OCI-LY3 (cell line): ENCODE measurements around the gene SLC10A6.

ENCODE experiments used
- H2AFZ ChIP-seq: fragments of 200-600, 300-600 bp; shearing (Covaris generic); 2 replicates; pipeline ENCODE4 v1.6.0; 2014; ENCODE audit warnings: antibody characterized with exemption, low read depth, low read length
- H3K27ac ChIP-seq: fragments of 200-600, 300-600 bp; sonication (generic); 2 replicates; pipeline ENCODE4 v1.5.1; 2014; ENCODE audit warnings: mild to moderate bottlenecking, low read length, moderate library complexity, mixed read lengths
- H3K27me3 ChIP-seq: fragments of 200-600, 300-600 bp; sonication (generic); 2 replicates; pipeline ENCODE4 v1.6.1; 2014; ENCODE audit warnings: low read depth, low read length, mixed read lengths
- H3K36me3 ChIP-seq: fragments of 200-600, 300-600 bp; sonication (generic); replicated peaks from 2 replicates; pipeline ENCODE3; 2014; ENCODE audit warnings: low read depth, low read length, mixed read lengths
- H3K4me1 ChIP-seq: fragments of 300-600, 200-600 bp; sonication (generic); 2 replicates; pipeline ENCODE4 v1.6.1; 2014; ENCODE audit warnings: low read length, mixed read lengths
- H3K4me2 ChIP-seq: fragments of 200-600, 300-600 bp; sonication (generic); 2 replicates; pipeline ENCODE4 v1.6.1; 2014; ENCODE audit warnings: low read length, mixed read lengths
- H3K4me3 ChIP-seq: fragments of 300-600, 200-600 bp; sonication (generic); 2 replicates; pipeline ENCODE4 v1.5.1; 2014; ENCODE audit warnings: antibody characterized with exemption, mild to moderate bottlenecking, low read length, moderate library complexity
- H3K79me2 ChIP-seq: fragments of 300-600, 200-600 bp; shearing (Covaris generic); 2 replicates; pipeline ENCODE4 v1.6.1; 2014; ENCODE audit warnings: mild to moderate bottlenecking, low read length, mixed read lengths
- H3K9ac ChIP-seq: fragments of 300-600, 200-600 bp; shearing (Covaris generic); 2 replicates; pipeline ENCODE4 v1.6.0; 2014; ENCODE audit warnings: mild to moderate bottlenecking, low read length, moderate library complexity
- H3K9me3 ChIP-seq: fragments of 200-600, 300-600 bp; shearing (Covaris generic); 2 replicates; pipeline ENCODE4 v1.6.1; 2014; ENCODE audit warnings: low read length, mixed read lengths; ENCODE audit not compliant: insufficient read depth
- H4K20me1 ChIP-seq: fragments of 200-600, 300-600 bp; sonication (generic); 2 replicates; pipeline ENCODE4 v1.6.1; 2016; ENCODE audit warnings: low read length, mixed read lengths; ENCODE audit not compliant: insufficient read depth
- EZH2phosphoT487 ChIP-seq: fragments of 200-600 bp; shearing (Covaris generic); IDR thresholded peaks from 2 replicates; pipeline ENCODE4 v1.6.1; 2018; ENCODE audit warnings: antibody characterized with exemption, mixed run types, low read depth
- TF ChIP-seq, protein P1 (sequence below): fragments of 200-600, 300-600 bp; sonication (generic); IDR thresholded peaks from 2 replicates; pipeline ENCODE4 v1.5.1; 2014; ENCODE audit warnings: antibody characterized with exemption, low read length, low read depth

SLC10A6 gene

GRCh38 chr4:86831262-86832130 is 17.7 kb downstream of the SLC10A6 start:
- no peaks in the 10 kb centered on the region for H3K79me2 ChIP-seq
- no peaks in the 10 kb centered on the region for H4K20me1 ChIP-seq
- H3K4me1 ChIP-seq, result peaks cover 2% of the 10 kb centered on the region; the same call in 1 of the 2 replicates
- no peak overlapping the region for H3K27ac ChIP-seq
- H3K4me2 ChIP-seq, result no peak overlapping the region
- H3K36me3 ChIP-seq, result no peaks in the 10 kb centered on the region
- no peak overlapping the region for H2AFZ ChIP-seq
- TF ChIP-seq EZH2phosphoT487, result no peak
- TF ChIP-seq, protein P1, sequence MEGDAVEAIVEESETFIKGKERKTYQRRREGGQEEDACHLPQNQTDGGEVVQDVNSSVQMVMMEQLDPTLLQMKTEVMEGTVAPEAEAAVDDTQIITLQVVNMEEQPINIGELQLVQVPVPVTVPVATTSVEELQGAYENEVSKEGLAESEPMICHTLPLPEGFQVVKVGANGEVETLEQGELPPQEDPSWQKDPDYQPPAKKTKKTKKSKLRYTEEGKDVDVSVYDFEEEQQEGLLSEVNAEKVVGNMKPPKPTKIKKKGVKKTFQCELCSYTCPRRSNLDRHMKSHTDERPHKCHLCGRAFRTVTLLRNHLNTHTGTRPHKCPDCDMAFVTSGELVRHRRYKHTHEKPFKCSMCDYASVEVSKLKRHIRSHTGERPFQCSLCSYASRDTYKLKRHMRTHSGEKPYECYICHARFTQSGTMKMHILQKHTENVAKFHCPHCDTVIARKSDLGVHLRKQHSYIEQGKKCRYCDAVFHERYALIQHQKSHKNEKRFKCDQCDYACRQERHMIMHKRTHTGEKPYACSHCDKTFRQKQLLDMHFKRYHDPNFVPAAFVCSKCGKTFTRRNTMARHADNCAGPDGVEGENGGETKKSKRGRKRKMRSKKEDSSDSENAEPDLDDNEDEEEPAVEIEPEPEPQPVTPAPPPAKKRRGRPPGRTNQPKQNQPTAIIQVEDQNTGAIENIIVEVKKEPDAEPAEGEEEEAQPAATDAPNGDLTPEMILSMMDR, result no peak
- no peaks in the 10 kb centered on the region for H3K9me3 ChIP-seq
- H3K27me3 ChIP-seq, result no peaks in the 10 kb centered on the region
- no peak overlapping the region for H3K4me3 ChIP-seq
- H3K9ac ChIP-seq, result no peak overlapping the region

DNA sequence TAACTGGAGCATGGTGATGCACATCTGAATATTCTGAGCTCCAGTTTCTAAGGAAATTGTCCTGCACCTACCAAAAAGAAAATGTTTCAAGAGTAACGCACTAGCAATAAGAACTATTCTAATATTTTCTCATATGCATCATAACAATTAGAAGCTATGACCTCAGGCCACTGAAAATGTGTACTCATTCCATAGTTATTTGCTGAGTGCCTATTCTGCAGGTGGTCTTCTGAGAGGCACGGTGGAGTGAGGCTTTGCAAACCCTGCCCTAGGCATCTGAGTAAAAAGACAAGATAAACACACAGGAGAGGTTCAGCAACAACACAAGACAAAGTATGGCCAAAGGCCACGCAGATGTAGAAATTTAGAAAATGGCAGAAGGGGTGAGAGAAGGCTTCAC is 23.7 kb downstream of the SLC10A6 start:
- H2AFZ ChIP-seq, result no peak overlapping the region
- H3K4me2 ChIP-seq, result no peak overlapping the region
- TF ChIP-seq, protein P1, result no peak
- no peak for TF ChIP-seq EZH2phosphoT487
- no peaks in the 10 kb centered on the region for H3K79me2 ChIP-seq
- H3K27ac ChIP-seq, result no peak overlapping the region
- no peaks in the 10 kb centered on the region for H3K27me3 ChIP-seq
- H4K20me1 ChIP-seq, result no peaks in the 10 kb centered on the region
- H3K36me3 ChIP-seq, result no peaks in the 10 kb centered on the region
- H3K9me3 ChIP-seq, result no peaks in the 10 kb centered on the region
- no peak overlapping the region for H3K4me3 ChIP-seq
- H3K4me1 ChIP-seq, result peaks cover 2% of the 10 kb centered on the region; the same call in 1 of the 2 replicates
- H3K9ac ChIP-seq, result no peak overlapping the region

DNA sequence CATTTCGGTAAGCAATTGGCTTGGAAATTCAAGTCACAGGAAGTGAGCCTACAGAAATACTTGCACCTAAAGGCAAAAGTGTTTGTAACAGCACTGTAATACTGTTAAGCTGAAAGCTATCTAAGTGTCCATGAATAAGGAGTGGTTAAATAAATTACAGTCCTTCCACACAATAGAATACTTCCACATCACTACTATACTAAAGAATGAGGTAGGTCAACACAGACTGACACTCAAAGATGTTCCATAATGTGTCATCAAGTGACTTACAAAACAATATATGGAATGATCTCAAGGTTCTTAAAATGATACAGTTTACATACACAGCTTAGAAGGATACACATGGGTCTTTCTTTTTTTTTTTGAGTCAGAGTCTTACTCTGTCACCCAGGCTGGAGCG is 27.0 kb downstream of the SLC10A6 start:
- TF ChIP-seq EZH2phosphoT487, result no peak
- TF ChIP-seq, protein P1, result no peak
- peaks cover 2% of the 10 kb centered on the region; the same call in 1 of the 2 replicates for H3K4me1 ChIP-seq
- no peaks in the 10 kb centered on the region for H3K36me3 ChIP-seq
- H3K9me3 ChIP-seq, result no peaks in the 10 kb centered on the region
- no peak overlapping the region for H3K4me2 ChIP-seq
- H4K20me1 ChIP-seq, result no peaks in the 10 kb centered on the region
- no peaks in the 10 kb centered on the region for H3K27me3 ChIP-seq
- H3K9ac ChIP-seq, result no peak overlapping the region
- no peak overlapping the region for H3K4me3 ChIP-seq
- no peak overlapping the region for H3K27ac ChIP-seq
- no peaks in the 10 kb centered on the region for H3K79me2 ChIP-seq
- no peak overlapping the region for H2AFZ ChIP-seq

DNA sequence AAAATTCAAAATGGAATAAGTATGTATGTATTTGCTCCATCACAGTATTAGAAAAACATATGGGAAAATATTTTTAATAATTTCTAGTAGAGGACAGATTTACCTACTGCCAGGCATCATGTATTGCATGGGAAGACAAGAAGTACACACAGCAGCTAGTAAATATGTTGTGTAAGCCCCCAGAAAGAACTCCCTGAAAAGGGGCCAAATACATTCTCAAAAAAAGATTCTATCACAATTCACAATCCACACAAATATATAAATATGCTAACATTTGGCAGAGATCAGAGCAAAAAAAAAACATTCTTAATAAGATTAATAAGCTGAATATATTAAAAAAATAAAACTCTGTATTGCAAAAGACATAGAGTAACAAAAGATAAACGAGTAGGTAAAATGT is 28.0 kb downstream of the SLC10A6 start:
- no peak overlapping the region for H3K9ac ChIP-seq
- TF ChIP-seq, protein P1, result no peak
- no peak for TF ChIP-seq EZH2phosphoT487
- H4K20me1 ChIP-seq, result no peaks in the 10 kb centered on the region
- no peak overlapping the region for H3K27ac ChIP-seq
- H3K4me3 ChIP-seq, result no peak overlapping the region
- no peaks in the 10 kb centered on the region for H3K9me3 ChIP-seq
- H3K36me3 ChIP-seq, result no peaks in the 10 kb centered on the region
- no peaks in the 10 kb centered on the region for H3K27me3 ChIP-seq
- H3K4me2 ChIP-seq, result no peak overlapping the region
- H2AFZ ChIP-seq, result no peak overlapping the region
- no peaks in the 10 kb centered on the region for H3K4me1 ChIP-seq
- no peaks in the 10 kb centered on the region for H3K79me2 ChIP-seq
